CD8-positive, alpha-beta memory T cell (primary cell): ENCODE measurements around the gene COPB1. TPM values are rescaled to one million over a fixed set of nuclear protein-coding genes. Genes with fewer than 3 reads are reported as not detected.
A peak's percentile ranks its signal among the peaks of the same experiment; 100 is the strongest.

Source experiments
- CTCF ChIA-PET: fragments of 350-600 bp; sonication (Branson Sonifier 250); formaldehyde crosslinking; loops from one replicate; lab custom pipeline; 2021; ENCODE audit warnings: antibody characterized with exemption; lab: Charles Lee
- POLR2A ChIA-PET: fragments of 350-600 bp; sonication (Branson Sonifier 250); formaldehyde crosslinking; loops from one replicate; lab custom pipeline; 2021; ENCODE audit warnings: antibody characterized with exemption; lab: Charles Lee
- DNase-seq, 5 donors: peaks; one replicate each; pipeline versions ENCODE4 v3.0.0 to v3.0.0-alpha.2; 2020 to 2022; ENCODE audit warnings: mixed read lengths in 1 of 5
- H3K27ac ChIP-seq: one replicate; pipeline ENCODE4 v1.7.0; 2013; ENCODE audit warnings: low read depth, mild to moderate bottlenecking, low read length, moderate library complexity
- H3K27me3 ChIP-seq: 2 replicates; pipeline ENCODE4 v1.7.0; 2013; ENCODE audit warnings: low read length, mild to moderate bottlenecking; ENCODE audit not compliant: insufficient read depth, poor library complexity, severe bottlenecking
- H3K36me3 ChIP-seq: 2 replicates; pipeline ENCODE4 v1.7.0; 2013; ENCODE audit warnings: mild to moderate bottlenecking, low read length, moderate library complexity; ENCODE audit not compliant: insufficient read depth
- H3K4me1 ChIP-seq: 2 replicates; pipeline ENCODE4 v1.7.0; 2013; ENCODE audit warnings: mild to moderate bottlenecking, low read length, moderate library complexity; ENCODE audit not compliant: insufficient read depth
- H3K4me3 ChIP-seq: 2 replicates; pipeline ENCODE4 v1.7.0; 2013; ENCODE audit warnings: mild to moderate bottlenecking, low read length
- H3K9me3 ChIP-seq: 2 replicates; pipeline ENCODE4 v1.7.0; 2013; ENCODE audit warnings: mild to moderate bottlenecking, low read length
- H3K27ac Mint-ChIP-seq, 8 donors: one replicate each; pipeline ENCODE4 v1.8.0; 2020 to 2021; ENCODE audit warnings: mixed read lengths in 8 of 8, mild to moderate bottlenecking in 6 of 8, inconsistent platforms in 3 of 8, moderate library complexity in 3 of 8
- H3K27me3 Mint-ChIP-seq, 2 donors: one replicate each; pipeline ENCODE4 v1.8.0; 2020 to 2021; ENCODE audit warnings: mixed read lengths in 2 of 2, mild to moderate bottlenecking in 1 of 2, moderate library complexity in 1 of 2
- H3K36me3 Mint-ChIP-seq, 3 donors: one replicate each; pipeline ENCODE4 v1.8.0; 2020 to 2021; ENCODE audit warnings: mixed read lengths in 3 of 3, inconsistent platforms in 1 of 3, mild to moderate bottlenecking in 1 of 3
- H3K4me1 Mint-ChIP-seq, 3 donors: one replicate each; pipeline ENCODE4 v1.8.0; 2020 to 2021; ENCODE audit warnings: mixed read lengths in 3 of 3, inconsistent platforms in 1 of 3, mild to moderate bottlenecking in 1 of 3
- H3K4me3 Mint-ChIP-seq, 7 donors: one replicate each; pipeline ENCODE4 v1.8.0; 2020 to 2021; ENCODE audit warnings: mixed read lengths in 7 of 7, mild to moderate bottlenecking in 6 of 7, moderate library complexity in 4 of 7, inconsistent platforms in 2 of 7
- H3K9me3 Mint-ChIP-seq, 5 donors: one replicate each; pipeline ENCODE4 v1.8.0; 2020 to 2022; ENCODE audit warnings: mixed read lengths in 5 of 5, mild to moderate bottlenecking in 3 of 5, moderate library complexity in 2 of 5, inconsistent platforms in 1 of 5
- polyA plus RNA-seq: library from polyadenylated mRNA; unstranded; fragments of 300-500 nt; fragmentation: Illumina TruSeq; gene quantifications from one replicate; pipeline ENCODE4 v1.2.3, GENCODE V29; 2021
- total RNA-seq, 2 experiments: library from RNA; stranded (reverse); gene quantifications; one replicate each; pipeline ENCODE4 v1.2.3, GENCODE V29; 2021

Gene COPB1
- total and polyA plus RNA-seq, 3 experiments from 2014 or later = 76.4 to 111 (median 104) TPM

DNA sequence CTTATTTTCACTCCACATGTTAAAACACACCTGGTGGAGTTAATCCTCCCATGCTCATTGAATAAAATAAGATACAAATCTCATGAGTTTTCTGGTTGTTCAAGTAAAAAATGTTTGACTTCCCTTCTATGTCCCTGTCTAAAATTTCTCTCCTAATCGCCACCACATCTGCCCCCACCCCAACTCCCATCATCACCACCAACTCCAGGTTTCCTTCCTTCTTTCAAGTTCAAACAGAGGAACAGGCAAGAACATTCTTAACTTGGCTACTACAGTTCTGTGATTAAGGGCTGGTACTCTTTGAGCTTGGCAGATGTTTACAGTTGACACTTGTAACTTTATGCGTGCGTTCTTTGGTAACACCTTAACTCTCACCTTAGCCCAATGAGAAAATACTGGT, 29.7 kb upstream of the COPB1 start:
- Histone ChIP-seq H3K27me3 (no peaks in the 10 kb centered on the region), H3K4me1 (no peaks in the 10 kb centered on the region), H3K27ac (no peak overlapping the region), H3K4me3 (no peak overlapping the region), H3K9me3 (no peaks in the 10 kb centered on the region), H3K36me3 (no peaks in the 10 kb centered on the region)
- DNase-seq = no peak
- ChIA-PET CTCF (interaction anchor here (1.1 kb wide), 1 partner anchor 9 kb away, joined by 4 read pairs; the partner anchor contains the start of gene PSMA1), POLR2A (no interaction called here)
- peaks cover 0 to 4% (median 3%) of the 10 kb centered on the region in 3 donors for H3K36me3 Mint-ChIP-seq
- H3K27me3 Mint-ChIP-seq = no peaks in the 10 kb centered on the region
- H3K9me3 Mint-ChIP-seq = no peaks in the 10 kb centered on the region
- no peaks in the 10 kb centered on the region for H3K4me1 Mint-ChIP-seq
- H3K4me3 Mint-ChIP-seq = no peak overlapping the region
- H3K27ac Mint-ChIP-seq = peak overlapping the region in 1 of 8 donors; percentile 68

- Mint-ChIP-seq H3K27ac (peak overlapping the region in 1 of 8 donors; percentile 24), H3K4me3 (peak overlapping the region in 2 of 7 donors; percentile 23 to 27), H3K36me3 (peaks cover 0 to 22% (median 0%) of the 10 kb centered on the region in 3 donors), H3K9me3 (no peaks in the 10 kb centered on the region), H3K4me1 (peaks cover 25 to 31% (median 27%) of the 10 kb centered on the region in 3 donors), H3K27me3 (no peaks in the 10 kb centered on the region)
- CTCF ChIA-PET = interaction anchor here (1.3 to 1.9 kb wide), 2 partner anchors 122 to 385 kb away, joined by 5 to 7 read pairs; no protein-coding TSS in a partner anchor
- Histone ChIP-seq H3K4me1 (peaks cover 24% of the 10 kb centered on the region), H3K4me3 (no peak overlapping the region), H3K36me3 (no peaks in the 10 kb centered on the region), H3K9me3 (no peaks in the 10 kb centered on the region), H3K27ac (no peak overlapping the region), H3K27me3 (no peaks in the 10 kb centered on the region)
- DNase-seq = no peak
- POLR2A ChIA-PET = no interaction called here
Observed at GRCh38 chr11:14522801-14523200, 23.2 kb upstream of the COPB1 start.

DNA sequence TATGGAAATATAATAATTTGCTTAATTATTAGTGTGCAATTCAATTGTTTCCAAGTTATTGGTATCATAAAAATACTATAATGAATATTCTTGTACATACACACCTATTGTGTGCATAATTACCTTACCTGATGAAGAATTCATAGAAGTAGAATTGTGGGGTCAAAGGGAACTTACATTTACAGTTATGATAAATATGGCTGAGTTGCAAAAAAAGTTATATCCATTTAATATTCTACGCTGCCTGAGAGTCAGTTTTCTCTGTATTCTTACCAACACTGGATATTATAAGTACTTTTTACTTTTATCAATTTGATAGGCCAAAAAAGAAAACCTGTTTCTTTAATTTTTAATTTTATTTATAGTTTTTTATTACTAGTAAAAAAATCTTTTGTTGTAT, 22.6 kb upstream of the COPB1 start:
- H3K9me3 Mint-ChIP-seq = no peaks in the 10 kb centered on the region
- H3K4me3 Mint-ChIP-seq = peak overlapping the region in 1 of 7 donors; percentile 27
- H3K27ac Mint-ChIP-seq = no peak overlapping the region
- no peaks in the 10 kb centered on the region for H3K27me3 Mint-ChIP-seq
- no peak overlapping the region for H3K27ac ChIP-seq
- peaks cover 0 to 27% (median under 1%) of the 10 kb centered on the region in 3 donors for H3K36me3 Mint-ChIP-seq
- H3K27me3 ChIP-seq = no peaks in the 10 kb centered on the region
- CTCF ChIA-PET = interaction anchor here (1.9 kb wide), 1 partner anchor 122 kb away, joined by 5 read pairs; no protein-coding TSS in a partner anchor
- peaks cover 30 to 37% (median 33%) of the 10 kb centered on the region in 3 donors for H3K4me1 Mint-ChIP-seq
- no peaks in the 10 kb centered on the region for H3K9me3 ChIP-seq
- peaks cover 5% of the 10 kb centered on the region for H3K36me3 ChIP-seq
- H3K4me3 ChIP-seq = no peak overlapping the region
- POLR2A ChIA-PET = no interaction called here
- DNase-seq = no peak
- peaks cover 24% of the 10 kb centered on the region for H3K4me1 ChIP-seq

GRCh38 chr11:14520747-14521151, 21.1 kb upstream of the COPB1 start:
- CTCF ChIA-PET = interaction anchor here (0.8 to 2.2 kb wide), 13 partner anchors 9 to 387 kb away, joined by 3 to 11 read pairs (median 3); partner anchors contain the start of genes CYP2R1 and PDE3B
- Mint-ChIP-seq H3K4me3 (peak overlapping the region; percentile 94 to 98 (median 97)), H3K27ac (peak overlapping the region; percentile 93 to 98 (median 96)), H3K9me3 (no peaks in the 10 kb centered on the region), H3K27me3 (no peaks in the 10 kb centered on the region), H3K4me1 (peaks cover 33 to 40% (median 36%) of the 10 kb centered on the region in 3 donors), H3K36me3 (peaks cover 0 to 31% (median 2%) of the 10 kb centered on the region in 3 donors)
- Histone ChIP-seq H3K4me3 (peak overlapping the region; percentile 93), H3K4me1 (peaks cover 24% of the 10 kb centered on the region), H3K27me3 (no peaks in the 10 kb centered on the region), H3K27ac (peak overlapping the region; percentile 83), H3K9me3 (no peaks in the 10 kb centered on the region), H3K36me3 (peaks cover 8% of the 10 kb centered on the region)
- POLR2A ChIA-PET = interaction anchor here (0.7 to 2.1 kb wide), 7 partner anchors 21 to 371 kb away, joined by 3 to 13 read pairs (median 4); partner anchors contain the start of genes COPB1, CYP2R1 and PDE3B
- no peak for DNase-seq

GRCh38 chr11:14519917-14520746, 20.5 kb upstream of the COPB1 start, which contains the start of gene PSMA1:
Gene PSMA1, minus strand, starts transcription at chr11:14520386. Its CDS starts 87 bp downstream, at chr11:14520299.
- ChIA-PET CTCF (interaction anchor here (0.8 to 2.2 kb wide), 13 partner anchors 10 to 388 kb away, joined by 3 to 11 read pairs (median 3); partner anchors contain the start of genes CYP2R1 and PDE3B), POLR2A (interaction anchor here (0.7 to 2.1 kb wide), 7 partner anchors 20 to 372 kb away, joined by 3 to 13 read pairs (median 4); partner anchors contain the start of genes COPB1, CYP2R1 and PDE3B)
- H3K9me3 ChIP-seq = no peaks in the 10 kb centered on the region
- H3K4me3 ChIP-seq = peak within 1 kb of the TSS; percentile 93
- Mint-ChIP-seq H3K27ac (peak within 1 kb of the TSS; percentile 93 to 98 (median 96)), H3K36me3 (peaks cover 0 to 32% (median 2%) of the 10 kb centered on the region in 3 donors), H3K4me3 (peak within 1 kb of the TSS; percentile 94 to 98 (median 97)), H3K9me3 (no peaks in the 10 kb centered on the region), H3K4me1 (peaks cover 33 to 40% (median 36%) of the 10 kb centered on the region in 3 donors), H3K27me3 (no peaks in the 10 kb centered on the region)
- peak within 1 kb of the TSS; percentile 83 for H3K27ac ChIP-seq
- peaks cover 24% of the 10 kb centered on the region for H3K4me1 ChIP-seq
- peak; percentile 89 to 93 (median 89) for DNase-seq
- H3K27me3 ChIP-seq = no peaks in the 10 kb centered on the region
- H3K36me3 ChIP-seq = peaks cover 8% of the 10 kb centered on the region

GRCh38 chr11:14519597-14519916, 19.9 kb upstream of the COPB1 start:
- peaks cover 0 to 38% (median 4%) of the 10 kb centered on the region in 3 donors for H3K36me3 Mint-ChIP-seq
- H3K36me3 ChIP-seq = peaks cover 14% of the 10 kb centered on the region
- peak overlapping the region; percentile 93 for H3K4me3 ChIP-seq
- H3K4me3 Mint-ChIP-seq = peak overlapping the region; percentile 94 to 98 (median 97)
- peaks cover 33 to 44% (median 41%) of the 10 kb centered on the region in 3 donors for H3K4me1 Mint-ChIP-seq
- H3K27me3 ChIP-seq = no peaks in the 10 kb centered on the region
- DNase-seq = no peak
- H3K4me1 ChIP-seq = peaks cover 24% of the 10 kb centered on the region
- ChIA-PET POLR2A (interaction anchor here (1.4 to 2.1 kb wide), 3 partner anchors 20 to 372 kb away, joined by 6 to 13 read pairs (median 9); partner anchors contain the start of genes COPB1, CYP2R1 and PDE3B), CTCF (interaction anchor here (0.7 to 2.2 kb wide), 9 partner anchors 10 to 389 kb away, joined by 3 to 11 read pairs (median 4); partner anchors contain the start of gene CYP2R1)
- H3K9me3 Mint-ChIP-seq = no peaks in the 10 kb centered on the region
- peak overlapping the region; percentile 83 for H3K27ac ChIP-seq
- no peaks in the 10 kb centered on the region for H3K9me3 ChIP-seq
- H3K27ac Mint-ChIP-seq = peak overlapping the region; percentile 93 to 98 (median 96)
- no peaks in the 10 kb centered on the region for H3K27me3 Mint-ChIP-seq

DNA sequence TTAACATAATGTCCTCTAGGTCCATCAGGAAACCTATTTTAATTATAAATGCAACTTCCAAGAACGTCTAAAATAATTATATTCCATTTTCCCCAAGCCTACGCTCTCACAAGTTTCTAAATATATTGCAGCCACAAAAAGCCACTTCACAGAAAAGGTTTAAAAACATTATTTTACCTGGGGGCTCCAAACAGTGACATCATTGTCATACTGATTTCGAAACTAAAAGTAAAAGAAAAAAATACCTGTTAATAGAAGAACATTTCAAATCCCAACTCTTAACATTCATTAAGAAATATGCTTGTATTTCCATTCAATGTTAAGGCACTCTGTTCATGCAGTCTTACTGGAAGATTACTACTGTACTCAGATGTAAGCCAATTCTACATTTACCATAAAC, 19.2 kb upstream of the COPB1 start:
- H3K27me3 ChIP-seq = no peaks in the 10 kb centered on the region
- POLR2A ChIA-PET = interaction anchor here (2.1 kb wide), 1 partner anchor 373 kb away, joined by 9 read pairs; the partner anchor contains the start of gene CYP2R1
- H3K9me3 ChIP-seq = no peaks in the 10 kb centered on the region
- peak overlapping the region; percentile 93 for H3K4me3 ChIP-seq
- no peak for DNase-seq
- peak overlapping the region; percentile 94 to 98 (median 97) for H3K4me3 Mint-ChIP-seq
- CTCF ChIA-PET = interaction anchor here (0.7 to 2.2 kb wide), 4 partner anchors 126 to 389 kb away, joined by 3 to 11 read pairs (median 4); partner anchors contain the start of gene CYP2R1
- peaks cover 0 to 44% (median 4%) of the 10 kb centered on the region in 3 donors for H3K36me3 Mint-ChIP-seq
- no peaks in the 10 kb centered on the region for H3K27me3 Mint-ChIP-seq
- H3K36me3 ChIP-seq = peaks cover 15% of the 10 kb centered on the region
- no peaks in the 10 kb centered on the region for H3K9me3 Mint-ChIP-seq
- peak overlapping the region; percentile 83 for H3K27ac ChIP-seq
- peaks cover 24% of the 10 kb centered on the region for H3K4me1 ChIP-seq
- H3K4me1 Mint-ChIP-seq = peaks cover 33 to 45% (median 42%) of the 10 kb centered on the region in 3 donors
- peak overlapping the region; percentile 63 to 98 (median 96) for H3K27ac Mint-ChIP-seq
